ENCODE measurements around the gene CPA5. TPM values are rescaled to one million over a fixed set of nuclear protein-coding genes. Genes with fewer than 3 reads are reported as not detected.

The CPA5 gene
- total RNA-seq, 5 donors from 2014 or later (not counting 1 experiment from before 2014, with no cell fraction given): 1.2 to 9.4 (median 4.5) TPM; not detected in 1

DNA sequence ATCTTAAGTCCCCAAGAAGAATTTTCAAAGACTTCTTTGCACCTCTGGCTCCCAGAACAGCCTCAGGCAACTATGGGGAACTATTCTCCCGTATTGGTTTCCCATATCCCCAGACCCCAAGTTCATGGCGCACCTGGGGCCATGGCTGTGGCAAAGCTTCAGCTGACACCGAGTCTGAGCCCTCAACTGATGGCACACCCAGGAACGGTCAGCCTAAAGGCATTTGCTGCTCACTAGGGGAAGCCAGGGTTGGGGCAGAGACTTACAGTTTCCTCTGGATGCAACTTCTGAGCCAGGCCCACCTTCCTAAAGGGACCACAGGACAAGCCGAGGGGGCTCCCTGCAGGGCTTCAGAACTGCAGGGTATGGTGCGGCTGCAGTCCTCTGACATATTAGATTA lies 21.9 kb downstream of the CPA5 start:
- no peak for ATAC-seq (replicated peaks in 1 of 4)
- ChIA-PET CTCF (no interaction called here), POLR2A (no interaction called here)
- DNase-seq: no peak
- H3K4me3 Mint-ChIP-seq: peak overlapping the region in 1 of 3 donors; percentile 59
- no peaks in the 10 kb centered on the region for H3K36me3 Mint-ChIP-seq
- H3K4me1 Mint-ChIP-seq: peaks cover 13 to 27% (median 26%) of the 10 kb centered on the region in 3 donors
- no peaks in the 10 kb centered on the region for H3K9me3 Mint-ChIP-seq
- Histone ChIP-seq H3K9me3 (no peaks in the 10 kb centered on the region), H3K36me3 (ENCODE audit: control insufficient read depth in 2 of 2, extremely low read depth in 1 of 2, insufficient read depth in 1 of 2, low read length in 1 of 2) (no peaks in the 10 kb centered on the region), H3K4me3 (ENCODE audit: control insufficient read depth in 1 of 2, extremely low read depth in 1 of 2, low read length in 1 of 2) (no peak overlapping the region), H3K4me1 (ENCODE audit: control insufficient read depth in 1 of 2, extremely low read depth in 1 of 2, insufficient read depth in 2 of 2, low read length in 2 of 2) (peaks cover 13 to 48% of the 10 kb centered on the region in 2 experiments), H3K27ac (ENCODE audit: low read length) (no peak overlapping the region), H3K27me3 (replicated peaks in 1 of 2; ENCODE audit: control insufficient read depth in 2 of 2, extremely low read depth in 1 of 2, insufficient read depth in 2 of 2, low read length in 1 of 2) (peaks cover 0 to 8% of the 10 kb centered on the region in 2 experiments)
- no peaks in the 10 kb centered on the region for H3K27me3 Mint-ChIP-seq
- 92% methylated on average over 4 of the region's 6 CpGs for WGBS (ENCODE audit: insufficient coverage)
- H3K27ac Mint-ChIP-seq: peak overlapping the region in 1 of 2 donors; percentile 77

DNA sequence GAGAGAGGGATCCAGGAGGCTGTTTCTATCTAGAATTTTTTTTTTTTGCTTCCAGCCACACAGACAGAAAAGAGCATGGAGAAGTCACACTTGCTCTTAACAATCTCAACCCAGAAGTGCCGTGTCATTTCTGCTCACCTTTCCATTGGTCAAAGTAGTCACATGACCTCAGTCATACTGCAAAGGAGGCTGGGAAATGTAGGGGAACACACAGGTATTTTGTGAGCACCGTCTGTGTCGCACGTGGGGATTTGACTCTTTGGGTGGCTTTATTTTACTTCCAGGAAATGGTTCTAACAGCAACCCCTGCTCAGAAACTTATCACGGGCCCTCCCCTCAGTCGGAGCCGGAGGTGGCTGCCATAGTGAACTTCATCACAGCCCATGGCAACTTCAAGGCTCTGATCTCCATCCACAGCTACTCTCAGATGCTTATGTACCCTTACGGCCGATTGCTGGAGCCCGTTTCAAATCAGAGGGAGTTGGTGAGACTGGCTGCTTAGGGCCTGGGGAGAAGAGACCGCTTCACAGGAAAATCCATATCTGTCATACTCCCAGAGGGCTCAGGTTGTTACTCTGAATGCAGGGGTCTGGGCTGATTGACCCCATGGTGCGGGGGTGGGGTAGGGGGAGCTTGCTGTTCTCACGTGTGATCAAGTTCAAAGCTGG lies 22.6 kb downstream of the CPA5 start:
- Histone ChIP-seq H3K4me3 (ENCODE audit: control insufficient read depth in 1 of 2, extremely low read depth in 1 of 2, low read length in 1 of 2) (peak overlapping the region in 1 of 2 donors; percentile 0), H3K27me3 (replicated peaks in 1 of 2; ENCODE audit: control insufficient read depth in 2 of 2, extremely low read depth in 1 of 2, insufficient read depth in 2 of 2, low read length in 1 of 2) (peaks cover 0 to 8% of the 10 kb centered on the region in 2 experiments), H3K27ac (ENCODE audit: low read length) (no peak overlapping the region), H3K36me3 (ENCODE audit: control insufficient read depth in 2 of 2, extremely low read depth in 1 of 2, insufficient read depth in 1 of 2, low read length in 1 of 2) (no peaks in the 10 kb centered on the region), H3K4me1 (ENCODE audit: control insufficient read depth in 1 of 2, extremely low read depth in 1 of 2, insufficient read depth in 2 of 2, low read length in 2 of 2) (peaks cover 13 to 48% of the 10 kb centered on the region in 2 experiments), H3K9me3 (no peaks in the 10 kb centered on the region)
- DNase-seq: peak in 31 of 35 experiments; percentile 5 to 71 (median 31)
- Mint-ChIP-seq H3K4me1 (peaks cover 13 to 27% (median 26%) of the 10 kb centered on the region in 3 donors), H3K9me3 (no peaks in the 10 kb centered on the region), H3K4me3 (peak overlapping the region in 2 of 3 donors; percentile 37 to 59), H3K27ac (peak overlapping the region; percentile 11 to 77), H3K36me3 (no peaks in the 10 kb centered on the region), H3K27me3 (no peaks in the 10 kb centered on the region)
- CTCF ChIA-PET: interaction anchor here in 1 of 2 donors (0.6 kb wide), 1 partner anchor 574 kb away, joined by 4 read pairs; no protein-coding TSS in a partner anchor
- POLR2A ChIA-PET: interaction anchor here in 1 of 2 donors (0.6 kb wide), 1 partner anchor 546 kb away, joined by 3 read pairs; no protein-coding TSS in a partner anchor
- 44% methylated on average over 3 of the region's 13 CpGs for WGBS (ENCODE audit: insufficient coverage)
- peak; percentile 49 to 89 (median 65) for ATAC-seq (replicated peaks in 1 of 4)

DNA sequence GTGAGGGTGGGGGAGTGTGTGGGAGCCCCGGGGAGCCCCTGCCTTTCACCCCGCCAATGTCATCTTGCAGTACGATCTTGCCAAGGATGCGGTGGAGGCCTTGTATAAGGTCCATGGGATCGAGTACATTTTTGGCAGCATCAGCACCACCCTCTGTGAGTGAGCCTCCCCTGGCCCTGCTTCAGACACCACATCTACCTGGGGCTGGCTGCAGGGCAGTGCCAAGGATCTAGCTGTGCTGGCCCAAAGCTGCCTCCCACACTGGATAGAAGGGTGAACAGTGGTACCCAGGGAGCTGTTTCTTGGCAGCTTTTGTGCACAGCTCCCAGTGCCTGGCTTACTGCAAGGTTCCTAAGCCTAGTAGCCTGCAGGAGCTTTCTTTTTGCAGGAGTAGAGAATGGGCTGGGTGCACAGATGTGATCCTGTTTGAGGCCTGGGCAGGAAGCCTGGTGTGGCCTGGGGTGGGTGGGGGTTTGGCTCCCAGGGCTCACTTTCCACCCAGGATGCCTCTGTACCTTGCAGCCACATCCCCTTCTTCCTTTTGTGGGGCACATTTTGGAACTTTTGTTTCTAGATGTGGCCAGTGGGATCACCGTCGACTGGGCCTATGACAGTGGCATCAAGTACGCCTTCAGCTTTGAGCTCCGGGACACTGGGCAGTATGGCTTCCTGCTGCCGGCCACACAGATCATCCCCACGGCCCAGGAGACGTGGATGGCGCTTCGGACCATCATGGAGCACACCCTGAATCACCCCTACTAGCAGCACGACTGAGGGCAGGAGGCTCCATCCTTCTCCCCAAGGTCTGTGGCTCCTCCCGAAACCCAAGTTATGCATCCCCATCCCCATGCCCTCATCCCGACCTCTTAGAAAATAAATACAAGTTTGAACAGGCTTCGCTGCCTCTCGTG lies 23.5 kb downstream of the CPA5 start:
- Histone ChIP-seq H3K27ac (ENCODE audit: low read length) (no peak overlapping the region), H3K4me1 (ENCODE audit: control insufficient read depth in 1 of 2, extremely low read depth in 1 of 2, insufficient read depth in 2 of 2, low read length in 2 of 2) (peaks cover 13 to 48% of the 10 kb centered on the region in 2 experiments), H3K9me3 (no peaks in the 10 kb centered on the region), H3K4me3 (ENCODE audit: control insufficient read depth in 1 of 2, extremely low read depth in 1 of 2, low read length in 1 of 2) (peak overlapping the region in 1 of 2 donors; percentile 0), H3K36me3 (ENCODE audit: control insufficient read depth in 2 of 2, extremely low read depth in 1 of 2, insufficient read depth in 1 of 2, low read length in 1 of 2) (no peaks in the 10 kb centered on the region), H3K27me3 (replicated peaks in 1 of 2; ENCODE audit: control insufficient read depth in 2 of 2, extremely low read depth in 1 of 2, insufficient read depth in 2 of 2, low read length in 1 of 2) (peaks cover 0 to 8% of the 10 kb centered on the region in 2 experiments)
- peak overlapping the region in 1 of 3 donors; percentile 59 for H3K4me3 Mint-ChIP-seq
- ATAC-seq (replicated peaks in 1 of 4): no peak
- no peaks in the 10 kb centered on the region for H3K27me3 Mint-ChIP-seq
- peak in 1 of 35 experiments; percentile 5 for DNase-seq
- H3K9me3 Mint-ChIP-seq: no peaks in the 10 kb centered on the region
- H3K27ac Mint-ChIP-seq: peak overlapping the region in 1 of 2 donors; percentile 83
- peaks cover 13 to 27% (median 26%) of the 10 kb centered on the region in 3 donors for H3K4me1 Mint-ChIP-seq
- no peaks in the 10 kb centered on the region for H3K36me3 Mint-ChIP-seq
- WGBS (ENCODE audit: insufficient coverage): 82% methylated on average over 14 of the region's 19 CpGs
- ChIA-PET CTCF (interaction anchor here in 1 of 2 donors (0.6 kb wide), 2 partner anchors 24 to 575 kb away, joined by 4 to 9 read pairs; no protein-coding TSS in a partner anchor), POLR2A (no interaction called here)

DNA sequence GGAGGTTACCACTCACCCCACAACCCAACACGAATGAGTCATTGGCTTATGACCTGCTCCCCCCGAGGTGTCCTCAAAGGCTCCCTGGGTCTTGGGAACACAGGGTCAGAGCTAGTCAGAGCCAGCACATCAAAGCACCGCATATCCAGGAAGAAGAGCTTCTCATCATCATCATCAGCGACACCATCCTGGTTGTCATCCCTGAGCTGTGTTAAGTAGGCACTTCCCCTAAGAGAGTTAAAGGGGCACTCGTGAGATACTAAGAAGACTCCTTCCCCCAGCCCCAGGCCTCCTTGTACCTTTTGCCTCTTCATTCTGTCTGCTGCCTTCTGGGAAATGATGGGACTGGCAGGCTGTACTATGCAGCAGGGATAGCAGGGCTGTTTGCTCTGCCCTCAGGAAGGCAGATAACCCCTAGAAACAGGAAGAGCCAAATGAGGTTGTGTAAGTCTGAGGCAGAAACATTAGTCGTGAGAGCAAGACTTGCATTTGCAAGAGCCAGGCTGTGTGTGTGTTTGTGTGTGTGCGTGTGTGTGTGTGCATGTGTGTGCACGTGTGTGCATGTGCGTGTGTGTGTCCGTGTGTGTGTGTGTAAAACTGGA lies 24.6 kb downstream of the CPA5 start:
- WGBS (ENCODE audit: insufficient coverage): 53% methylated on average over 5 of the region's 10 CpGs
- no peaks in the 10 kb centered on the region for H3K9me3 ChIP-seq
- Mint-ChIP-seq H3K9me3 (no peaks in the 10 kb centered on the region), H3K36me3 (no peaks in the 10 kb centered on the region), H3K4me3 (peak overlapping the region in 1 of 3 donors; percentile 36), H3K27me3 (no peaks in the 10 kb centered on the region), H3K4me1 (peaks cover 13 to 27% (median 26%) of the 10 kb centered on the region in 3 donors), H3K27ac (peak overlapping the region in 1 of 2 donors; percentile 83)
- H3K36me3 ChIP-seq (ENCODE audit: control insufficient read depth in 2 of 2, extremely low read depth in 1 of 2, insufficient read depth in 1 of 2, low read length in 1 of 2): no peaks in the 10 kb centered on the region
- H3K27me3 ChIP-seq (replicated peaks in 1 of 2; ENCODE audit: control insufficient read depth in 2 of 2, extremely low read depth in 1 of 2, insufficient read depth in 2 of 2, low read length in 1 of 2): peaks cover 0 to 4% of the 10 kb centered on the region in 2 experiments
- ATAC-seq (replicated peaks in 1 of 4) (peak in 2 of 4 experiments; percentile 29 to 37), DNase-seq (peak in 2 of 35 experiments; percentile 16 to 28)
- H3K4me3 ChIP-seq (ENCODE audit: control insufficient read depth in 1 of 2, extremely low read depth in 1 of 2, low read length in 1 of 2): no peak overlapping the region
- no peak overlapping the region for H3K27ac ChIP-seq (ENCODE audit: low read length)
- CTCF ChIA-PET: no interaction called here
- peaks cover 13 to 48% of the 10 kb centered on the region in 2 experiments for H3K4me1 ChIP-seq (ENCODE audit: control insufficient read depth in 1 of 2, extremely low read depth in 1 of 2, insufficient read depth in 2 of 2, low read length in 2 of 2)
- POLR2A ChIA-PET: no interaction called here

DNA sequence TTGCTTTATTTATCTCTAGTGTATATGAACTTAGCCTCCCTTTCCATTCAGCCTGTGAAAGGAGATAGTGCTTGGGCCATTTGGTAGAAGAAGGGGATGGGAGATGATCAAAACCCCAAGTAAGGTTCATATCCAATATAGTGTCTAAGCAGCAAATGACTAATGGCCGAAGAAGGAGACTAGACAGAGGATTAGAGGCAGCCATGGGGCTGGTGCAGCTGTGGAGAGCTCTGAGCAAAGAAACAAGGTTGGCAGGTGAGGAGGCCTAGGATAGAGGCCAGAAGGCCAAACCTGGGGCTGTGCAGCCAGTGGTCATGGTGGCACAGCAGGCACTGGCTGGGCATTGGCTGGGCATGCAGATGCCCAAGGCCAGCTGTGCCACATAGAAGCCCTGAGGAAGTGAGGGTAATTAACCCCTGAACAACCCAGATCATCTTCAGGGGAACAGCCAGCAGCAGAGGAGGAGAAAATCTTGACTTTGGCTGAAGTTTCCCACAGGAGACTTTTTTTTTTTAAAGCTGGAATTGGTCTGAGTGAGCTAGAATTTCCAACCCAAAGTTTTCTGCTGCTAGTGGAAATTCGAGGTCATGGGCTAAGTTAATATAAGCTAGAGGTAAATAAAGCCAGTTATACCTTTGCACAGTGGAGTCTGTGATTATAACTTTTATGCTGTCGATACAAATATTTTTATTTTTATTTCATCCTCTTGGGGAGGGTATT lies 25.4 kb downstream of the CPA5 start:
- H3K4me1 Mint-ChIP-seq: peaks cover 13 to 27% (median 26%) of the 10 kb centered on the region in 3 donors
- WGBS (ENCODE audit: insufficient coverage): 67% methylated on average over 1 of the region's 3 CpGs
- H3K4me3 ChIP-seq (ENCODE audit: control insufficient read depth in 1 of 2, extremely low read depth in 1 of 2, low read length in 1 of 2): no peak overlapping the region
- CTCF ChIA-PET: no interaction called here
- DNase-seq (no peak), ATAC-seq (replicated peaks in 1 of 4) (no peak)
- H3K27me3 Mint-ChIP-seq: no peaks in the 10 kb centered on the region
- POLR2A ChIA-PET: no interaction called here
- peak overlapping the region in 1 of 3 donors; percentile 36 for H3K4me3 Mint-ChIP-seq
- peaks cover 13 to 48% of the 10 kb centered on the region in 2 experiments for H3K4me1 ChIP-seq (ENCODE audit: control insufficient read depth in 1 of 2, extremely low read depth in 1 of 2, insufficient read depth in 2 of 2, low read length in 2 of 2)
- no peaks in the 10 kb centered on the region for H3K9me3 Mint-ChIP-seq
- H3K27me3 ChIP-seq (replicated peaks in 1 of 2; ENCODE audit: control insufficient read depth in 2 of 2, extremely low read depth in 1 of 2, insufficient read depth in 2 of 2, low read length in 1 of 2): peaks cover 0 to 4% of the 10 kb centered on the region in 2 experiments
- H3K36me3 ChIP-seq (ENCODE audit: control insufficient read depth in 2 of 2, extremely low read depth in 1 of 2, insufficient read depth in 1 of 2, low read length in 1 of 2): no peaks in the 10 kb centered on the region
- H3K9me3 ChIP-seq: no peaks in the 10 kb centered on the region
- H3K36me3 Mint-ChIP-seq: no peaks in the 10 kb centered on the region
- no peak overlapping the region for H3K27ac ChIP-seq (ENCODE audit: low read length)
- peak overlapping the region in 1 of 2 donors; percentile 83 for H3K27ac Mint-ChIP-seq

Measured in T-cell (primary cell).